Neutrophil (primary cell): Measurements from ENCODE around the gene NPAS1.
A peak's percentile ranks its signal among the peaks of the same experiment; 100 is the strongest.
"Not testable (repeated sequence)": the region's sequence is repeated elsewhere in the genome, so short reads cannot be mapped to it uniquely, and the experiment has no call there.

ENCODE experiments used
- H3K27ac ChIP-seq: fragments of 200-600 bp; sonication (generic); 2 replicates; pipeline ENCODE4 v1.5.1; 2016; ENCODE audit warnings: mild to moderate bottlenecking, moderate library complexity
- H3K27me3 ChIP-seq: fragments of 200-600 bp; sonication (generic); 2 replicates; pipeline ENCODE4 v1.6.0; 2016; ENCODE audit warnings: mild to moderate bottlenecking
- H3K36me3 ChIP-seq: fragments of 200-600 bp; sonication (generic); 2 replicates; pipeline ENCODE4 v1.5.1; 2017
- H3K4me1 ChIP-seq, 2 experiments: fragments of 200-600 bp in 1 of 2; sonication (generic) in 1 of 2; 1 replicate in 1 of 2; 2 replicates in 1 of 2; pipeline versions ENCODE4 v1.5.1 to v1.6.1; 2013 to 2016; ENCODE audit warnings: low read depth in 1 of 2, low read length in 1 of 2, mild to moderate bottlenecking in 1 of 2, moderate library complexity in 1 of 2; ENCODE audit not compliant: control insufficient read depth in 1 of 2, insufficient read depth in 1 of 2
- H3K4me3 ChIP-seq, 2 experiments: fragments of 200-600 bp in 1 of 2; sonication (generic) in 1 of 2; 1 replicate in 1 of 2; 2 replicates in 1 of 2; pipeline ENCODE4 v1.5.1; 2013 to 2016; ENCODE audit warnings: low read depth in 1 of 2, low read length in 1 of 2, mild to moderate bottlenecking in 1 of 2, moderate library complexity in 1 of 2
- H3K9me3 ChIP-seq: fragments of 200-600 bp; sonication (generic); 2 replicates; pipeline ENCODE4 v1.5.1; 2016
- TF ChIP-seq, protein P1 (sequence below): fragments of 200-600 bp; sonication (generic); IDR thresholded peaks from 2 replicates; pipeline ENCODE4 v1.5.1; 2016; ENCODE audit warnings: antibody characterized with exemption

Gene NPAS1

DNA sequence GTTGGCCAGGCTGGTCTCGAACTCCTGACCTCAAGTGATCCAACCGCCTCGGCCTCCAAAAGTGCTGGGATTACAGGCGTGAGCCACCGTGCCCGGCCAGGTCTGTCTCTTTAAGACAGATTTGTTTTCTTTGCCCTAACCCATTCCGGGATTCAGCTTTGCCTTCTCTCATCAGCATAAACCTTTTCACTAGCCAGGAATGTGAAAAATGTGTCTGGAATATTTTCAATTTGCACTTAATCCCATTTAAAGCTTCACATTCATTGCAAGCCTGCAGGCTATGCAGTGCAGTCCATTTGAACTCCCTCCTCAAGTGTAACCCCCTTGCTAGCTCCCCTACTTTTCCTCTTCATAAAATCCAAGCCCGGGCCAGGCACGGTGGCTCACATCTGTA, 29.7 kb downstream of the NPAS1 start:
- no peaks in the 10 kb centered on the region for H3K9me3 ChIP-seq
- no peak overlapping the region for H3K27ac ChIP-seq
- peak overlapping the region; percentile 76 to 95 for H3K4me3 ChIP-seq

DNA sequence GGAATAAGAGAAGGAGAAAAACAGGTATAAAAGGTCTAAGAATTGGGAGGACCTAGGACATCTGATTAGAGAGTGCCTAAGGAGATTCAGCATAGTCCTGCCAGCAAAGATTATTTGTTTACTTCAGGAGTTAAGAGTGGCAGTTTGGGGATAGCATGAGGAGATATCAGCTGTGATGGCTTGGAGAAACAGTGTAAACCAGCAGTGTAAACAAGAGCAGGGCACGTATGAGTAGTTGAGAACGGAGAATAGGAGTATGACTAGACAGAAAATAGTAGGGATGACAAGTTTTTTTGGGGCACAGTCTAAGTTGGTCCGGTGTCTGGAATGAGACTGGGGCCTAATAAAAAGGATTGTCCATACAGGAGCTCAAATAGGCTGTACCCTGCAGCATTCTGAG, 30.9 kb downstream of the NPAS1 start:
- not testable (repeated sequence) for H3K27ac ChIP-seq, H3K27me3 ChIP-seq, H3K9me3 ChIP-seq, H3K36me3 ChIP-seq, H3K4me3 ChIP-seq
- H3K4me1 ChIP-seq: peaks cover 10 to 22% of the 10 kb centered on the region in 2 experiments

More for the DNA sequence above, 29.7 kb downstream of the NPAS1 start:
- TF ChIP-seq, protein P1, sequence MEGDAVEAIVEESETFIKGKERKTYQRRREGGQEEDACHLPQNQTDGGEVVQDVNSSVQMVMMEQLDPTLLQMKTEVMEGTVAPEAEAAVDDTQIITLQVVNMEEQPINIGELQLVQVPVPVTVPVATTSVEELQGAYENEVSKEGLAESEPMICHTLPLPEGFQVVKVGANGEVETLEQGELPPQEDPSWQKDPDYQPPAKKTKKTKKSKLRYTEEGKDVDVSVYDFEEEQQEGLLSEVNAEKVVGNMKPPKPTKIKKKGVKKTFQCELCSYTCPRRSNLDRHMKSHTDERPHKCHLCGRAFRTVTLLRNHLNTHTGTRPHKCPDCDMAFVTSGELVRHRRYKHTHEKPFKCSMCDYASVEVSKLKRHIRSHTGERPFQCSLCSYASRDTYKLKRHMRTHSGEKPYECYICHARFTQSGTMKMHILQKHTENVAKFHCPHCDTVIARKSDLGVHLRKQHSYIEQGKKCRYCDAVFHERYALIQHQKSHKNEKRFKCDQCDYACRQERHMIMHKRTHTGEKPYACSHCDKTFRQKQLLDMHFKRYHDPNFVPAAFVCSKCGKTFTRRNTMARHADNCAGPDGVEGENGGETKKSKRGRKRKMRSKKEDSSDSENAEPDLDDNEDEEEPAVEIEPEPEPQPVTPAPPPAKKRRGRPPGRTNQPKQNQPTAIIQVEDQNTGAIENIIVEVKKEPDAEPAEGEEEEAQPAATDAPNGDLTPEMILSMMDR: no peak
- Histone ChIP-seq H3K36me3 (peaks cover 3% of the 10 kb centered on the region), H3K4me1 (peaks cover 10 to 22% of the 10 kb centered on the region in 2 experiments), H3K27me3 (no peaks in the 10 kb centered on the region)

DNA sequence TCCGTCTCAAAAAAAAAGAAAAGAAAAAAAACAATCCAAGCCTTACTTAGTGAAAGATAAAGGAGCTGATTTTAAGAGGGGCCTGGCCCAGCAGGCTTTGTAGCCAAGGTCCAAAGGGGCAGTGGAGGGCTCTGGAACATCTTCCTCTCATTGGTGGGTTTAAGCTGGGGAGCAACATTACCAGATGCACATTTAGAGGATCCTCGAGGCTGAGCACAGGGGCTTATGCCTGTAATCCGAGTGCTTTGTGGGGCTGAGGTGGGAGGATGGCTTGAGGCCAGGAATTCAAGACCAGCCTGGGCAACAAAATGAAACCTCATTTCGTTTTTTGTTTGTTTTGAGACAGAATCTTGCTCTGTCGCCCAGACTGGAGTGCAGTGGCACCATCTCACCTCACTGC, 36.8 kb downstream of the NPAS1 start:
- Histone ChIP-seq H3K4me1 (peaks cover 0 to 8% of the 10 kb centered on the region in 2 experiments), H3K36me3 (no peaks in the 10 kb centered on the region), H3K27me3 (peaks cover 3% of the 10 kb centered on the region), H3K4me3 (no peak overlapping the region), H3K27ac (no peak overlapping the region), H3K9me3 (no peaks in the 10 kb centered on the region)
- TF ChIP-seq, protein P1: no peak

DNA sequence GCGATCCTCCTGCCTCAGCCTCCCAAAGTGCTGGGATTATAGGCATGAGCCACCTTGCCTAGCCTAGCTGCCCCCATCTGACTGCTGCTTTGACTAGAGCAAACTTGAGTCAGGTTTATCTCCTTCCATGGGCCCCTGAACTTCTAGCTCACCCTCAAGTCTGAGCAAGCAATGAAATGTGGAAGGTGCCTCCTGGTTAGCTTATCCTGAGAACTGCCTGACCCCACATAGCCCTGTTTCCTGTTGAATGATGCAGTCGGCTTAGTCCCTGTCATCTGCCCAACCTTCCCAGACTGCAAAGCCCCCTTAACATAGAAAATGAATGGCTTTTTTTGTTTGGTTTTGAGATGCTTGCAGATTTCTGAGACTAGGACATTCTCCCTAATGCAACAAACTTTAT, 37.7 kb downstream of the NPAS1 start:
- no peak overlapping the region for H3K27ac ChIP-seq
- H3K4me1 ChIP-seq: peaks cover 0 to 6% of the 10 kb centered on the region in 2 experiments
- no peaks in the 10 kb centered on the region for H3K36me3 ChIP-seq
- no peaks in the 10 kb centered on the region for H3K9me3 ChIP-seq
- H3K4me3 ChIP-seq: no peak overlapping the region
- H3K27me3 ChIP-seq: peaks cover 3% of the 10 kb centered on the region
- TF ChIP-seq, protein P1: no peak

DNA sequence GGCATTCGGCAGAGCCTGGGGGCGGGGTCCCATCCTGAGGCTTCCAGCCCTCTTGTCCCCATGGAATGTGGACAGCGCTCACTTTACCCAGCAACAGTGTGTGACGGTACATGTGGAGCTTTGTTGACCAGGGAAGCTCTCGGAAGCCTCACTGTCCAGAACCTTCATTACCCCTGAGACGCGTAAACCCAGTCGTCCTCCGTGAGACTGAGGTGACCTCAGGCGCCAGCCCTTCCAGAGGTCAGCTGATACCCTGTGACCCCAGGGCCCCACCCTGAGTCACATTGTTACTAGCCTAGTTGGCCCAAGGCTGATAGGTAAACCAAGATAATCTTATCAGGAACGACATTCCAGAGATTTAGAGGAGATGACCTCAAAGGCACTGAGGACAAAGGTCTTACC, 39.0 kb downstream of the NPAS1 start:
- H3K36me3 ChIP-seq: peaks cover 2% of the 10 kb centered on the region
- TF ChIP-seq, protein P1: no peak
- no peaks in the 10 kb centered on the region for H3K9me3 ChIP-seq

DNA sequence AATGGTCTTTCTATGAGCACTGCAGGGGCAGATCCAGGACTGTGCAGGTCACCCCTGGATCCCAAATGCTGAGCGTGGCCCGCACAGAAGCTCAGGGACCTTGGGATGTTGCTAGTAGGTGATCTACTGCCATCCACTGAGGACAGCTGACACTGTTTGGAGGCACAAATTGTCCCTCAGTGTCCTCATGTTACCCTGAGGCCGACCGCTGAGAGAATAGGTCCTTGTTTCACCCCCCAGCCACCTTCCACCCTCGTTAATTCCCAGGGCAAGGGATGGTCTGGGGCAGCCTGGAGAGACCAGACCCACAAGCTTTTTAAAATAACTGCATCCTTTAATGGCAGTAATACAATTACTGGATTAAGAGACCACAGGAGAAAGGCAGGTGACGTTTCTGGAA, 44.2 kb downstream of the NPAS1 start:
- Histone ChIP-seq H3K36me3 (peaks cover 54% of the 10 kb centered on the region), H3K4me3 (no peak overlapping the region), H3K9me3 (no peaks in the 10 kb centered on the region), H3K27ac (no peak overlapping the region), H3K4me1 (no peaks in the 10 kb centered on the region), H3K27me3 (no peaks in the 10 kb centered on the region)
- TF ChIP-seq, protein P1: no peak

More for the DNA sequence above, 39.0 kb downstream of the NPAS1 start:
- Histone ChIP-seq H3K27me3 (peaks cover 3% of the 10 kb centered on the region), H3K4me3 (no peak overlapping the region), H3K4me1 (no peaks in the 10 kb centered on the region), H3K27ac (no peak overlapping the region)
